ENCODE data around the gene ARMH3. TPM values are rescaled to one million over a fixed set of nuclear protein-coding genes. Genes with fewer than 3 reads are reported as not detected.

Gene ARMH3
- total and polyA plus RNA-seq, 2 experiments from 2014 or later, result 8.7 to 11.1 TPM

DNA sequence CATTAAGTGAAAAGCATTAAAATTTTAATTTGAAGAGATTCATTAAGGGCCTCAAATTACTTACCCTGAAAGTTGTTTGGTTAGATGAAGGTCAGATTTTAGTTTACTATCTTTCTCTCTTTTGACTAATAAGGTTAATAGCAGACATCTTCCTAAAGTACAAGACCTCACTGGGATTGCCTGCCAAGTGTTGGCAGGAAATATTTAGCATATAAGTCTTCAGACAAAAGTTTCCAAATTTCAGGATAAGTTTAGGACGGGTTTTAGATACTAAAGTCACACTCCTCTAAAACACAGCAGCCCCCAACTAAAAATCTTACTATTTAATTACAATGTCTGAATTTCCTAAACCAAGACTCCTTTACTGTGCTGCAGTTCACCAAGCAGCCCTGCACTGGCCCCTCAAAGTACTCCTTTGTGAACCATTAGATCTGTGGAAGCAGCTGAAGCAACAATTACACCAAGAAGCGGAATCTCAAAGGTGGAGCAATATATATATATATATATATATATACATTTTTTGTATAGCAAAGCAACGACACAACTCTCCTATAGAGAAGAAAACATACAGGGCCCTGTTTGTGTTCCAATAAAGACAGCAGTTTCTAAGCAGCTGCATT is 121.2 kb downstream of the ARMH3 start:
- ATAC-seq (no peak), DNase-seq (ENCODE audit: low spot score) (no peak)
- H3K27me3 Mint-ChIP-seq (ENCODE audit: insufficient read depth, low read depth, poor library complexity), result peaks cover 4% of the 10 kb centered on the region
- Histone ChIP-seq H3K27me3 (ENCODE audit: insufficient read depth) (no peaks in the 10 kb centered on the region), H3K4me1 (ENCODE audit: insufficient read depth) (0 out of 2 replicates have a peak, but pooled peaks cover 3% of the 10 kb centered on the region), H3F3A (replicated peaks; ENCODE audit: low read depth) (no peaks in the 10 kb centered on the region), H3K27ac (ENCODE audit: low read depth) (no peak overlapping the region; the same call in 1 of the 2 replicates), H2AFZ (no peak overlapping the region), H3K9me2 (ENCODE audit: insufficient read depth) (no peaks in the 10 kb centered on the region), H4K20me1 (replicated peaks; ENCODE audit: insufficient read depth) (0 out of 2 replicates have a peak, but pooled peaks cover 6% of the 10 kb centered on the region), H3K36me3 (ENCODE audit: insufficient read depth) (no peaks in the 10 kb centered on the region), H3K4me2 (no peak overlapping the region), H3K79me2 (replicated peaks; ENCODE audit: insufficient read depth) (no peaks in the 10 kb centered on the region), H3K4me3 (no peak overlapping the region)
- H3K9me3 Mint-ChIP-seq, result no peaks in the 10 kb centered on the region
- peaks cover 4% of the 10 kb centered on the region; the same call in 2 of the 3 replicates for H3K4me1 Mint-ChIP-seq
- TF ChIP-seq REST (IDR thresholded peaks at IDR 0.05; ENCODE audit: unreplicated experiment) (no peak), POLR2AphosphoS5 (IDR thresholded peaks at IDR 0.05; ENCODE audit: low read depth) (no peak), ZNF462 (CRISPR knock-in tag; IDR thresholded peaks at IDR 0.05) (no peak)
- TF ChIP-seq, protein P1, sequence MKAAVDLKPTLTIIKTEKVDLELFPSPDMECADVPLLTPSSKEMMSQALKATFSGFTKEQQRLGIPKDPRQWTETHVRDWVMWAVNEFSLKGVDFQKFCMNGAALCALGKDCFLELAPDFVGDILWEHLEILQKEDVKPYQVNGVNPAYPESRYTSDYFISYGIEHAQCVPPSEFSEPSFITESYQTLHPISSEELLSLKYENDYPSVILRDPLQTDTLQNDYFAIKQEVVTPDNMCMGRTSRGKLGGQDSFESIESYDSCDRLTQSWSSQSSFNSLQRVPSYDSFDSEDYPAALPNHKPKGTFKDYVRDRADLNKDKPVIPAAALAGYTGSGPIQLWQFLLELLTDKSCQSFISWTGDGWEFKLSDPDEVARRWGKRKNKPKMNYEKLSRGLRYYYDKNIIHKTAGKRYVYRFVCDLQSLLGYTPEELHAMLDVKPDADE (IDR thresholded peaks at IDR 0.05), result no peak
- no peaks in the 10 kb centered on the region for H3K36me3 Mint-ChIP-seq (ENCODE audit: low read depth)
- H3K4me3 Mint-ChIP-seq, result no peak overlapping the region
- H3K27ac Mint-ChIP-seq, result no peak overlapping the region
